ENCODE measurements around the gene MBNL2. TPM values are rescaled to one million over a fixed set of nuclear protein-coding genes. Genes with fewer than 3 reads are reported as not detected.

The MBNL2 gene
- total and polyA plus RNA-seq, 2 of the 13 experiments (the other 11 are each of a cell fraction or from before 2014, with no cell fraction given) = 30.8 to 59.0 TPM

GRCh38 chr13:97359181-97360057, 137.3 kb downstream of the MBNL2 start (continued):
- TF ChIP-seq FOXP4 (CRISPR knock-in tag; IDR thresholded peaks at IDR 0.05) (peak; percentile 53), ZBTB21 (CRISPR knock-in tag; IDR thresholded peaks at IDR 0.05) (no peak), ZNF407 (CRISPR knock-in tag; IDR thresholded peaks at IDR 0.05; ENCODE audit: not compliant biosample characterization) (no peak), ZNF674 (CRISPR knock-in tag; IDR thresholded peaks at IDR 0.05; ENCODE audit: low read depth) (no peak), CEBPG (CRISPR knock-in tag; IDR thresholded peaks at IDR 0.05) (peak; percentile 70), KDM1A (CRISPR knock-in tag; IDR thresholded peaks at IDR 0.05) (no peak), JUND (CRISPR knock-in tag; IDR thresholded peaks at IDR 0.05) (no peak), ARID3A (IDR thresholded peaks at IDR 0.05; ENCODE audit: low read depth, low read length) (peak; percentile 37; the same call in 1 of the 2 replicates), ZBTB38 (CRISPR knock-in tag; IDR thresholded peaks at IDR 0.05) (no peak), YEATS2 (CRISPR knock-in tag; IDR thresholded peaks at IDR 0.05; ENCODE audit: borderline replicate concordance) (no peak), DNMT3B (CRISPR knock-in tag; conservative IDR thresholded peaks at IDR 0.05) (no peak), RARG (CRISPR knock-in tag; IDR thresholded peaks at IDR 0.05; ENCODE audit: low read depth) (no peak), YEATS4 (CRISPR knock-in tag; IDR thresholded peaks at IDR 0.05; ENCODE audit: borderline replicate concordance) (no peak), ZNF12 (CRISPR knock-in tag; IDR thresholded peaks at IDR 0.05) (no peak), ZNF749 (CRISPR knock-in tag; IDR thresholded peaks at IDR 0.05; ENCODE audit: borderline replicate concordance) (no peak)
